Adrenal gland (tissue), 12 donors: ENCODE results near the gene DDC. TPM values are rescaled to one million over a fixed set of nuclear protein-coding genes. Genes with fewer than 3 reads are reported as not detected.

Source experiments
- DNase-seq, 7 donors: peaks; one replicate each; pipeline ENCODE4 v3.0.0-alpha.2; 2019 to 2020
- H3K27ac ChIP-seq, 5 donors: fragments of 200-600 bp; sonication (generic) in 4 of 5; 1 replicate in 3 of 5; 2 replicates in 2 of 5; pipeline versions ENCODE4 v1.5.1 to v1.8.0; 2016 to 2020; ENCODE audit warnings: mild to moderate bottlenecking in 1 of 5
- H3K27me3 ChIP-seq: fragments of 200-600 bp; 2 replicates; pipeline ENCODE4 v1.8.0; 2021
- H3K36me3 ChIP-seq, 2 donors: fragments of 200-600 bp; replicated peaks in 1 of 2; 1 replicate in 1 of 2; 2 replicates in 1 of 2; pipeline versions ENCODE4 v1.5.1 to v1.8.0; 2018 to 2022
- H3K4me1 ChIP-seq, 2 donors: fragments of 200-600 bp; replicated peaks in 1 of 2; 1 replicate in 1 of 2; 2 replicates in 1 of 2; pipeline versions ENCODE4 v1.5.1 to v1.8.0; 2018 to 2021
- H3K4me3 ChIP-seq, 4 donors: fragments of 200-600 bp; sonication (generic) in 3 of 4; one replicate each; pipeline ENCODE4 v1.5.1; 2016 to 2018
- H3K9me3 ChIP-seq, 3 donors: fragments of 200-600 bp; sonication (generic) in 1 of 3; replicated peaks in 1 of 3; 1 replicate in 2 of 3; 2 replicates in 1 of 3; pipeline versions ENCODE4 v1.5.1 to v1.8.0; 2016 to 2021
- POLR2A ChIP-seq, 2 donors: fragments of 450-650 bp; IDR thresholded peaks; one replicate each; pipeline ENCODE4 v1.6.1; 2017; ENCODE audit warnings: antibody characterized with exemption in 2 of 2, mild to moderate bottlenecking in 2 of 2, moderate library complexity in 1 of 2
- WGBS, 4 donors: extraction: QIAGEN DNeasy Blood & Tissue Kit in 2 of 4; methylation state at CpG; one replicate each; pipeline versions ENCODE4 v1.1.5 to v1.1.7; 2013 to 2017; 5-methylcytosine and 5-hydroxymethylcytosine counted together
- intact Hi-C, 2 donors: fragments of 100-400 bp; cut with DNase I; formaldehyde crosslinking; loops; one replicate each; pipeline versions ENCODE4 v1.14.1 to v1.15.0; 2022 to 2023
- polyA plus RNA-seq, 3 donors: library from polyadenylated mRNA; stranded (reverse); fragments of 200-250 nt in 2 of 3; fragments of 350-450 nt in 1 of 3; fragmentation: Illumina TruSeq in 1 of 3; extraction: RNeasy Lipid Tissue Mini Kit (QIAGEN cat#74804) in 1 of 3; gene quantifications; one replicate each; pipeline ENCODE4 v1.2.3, GENCODE V29; 2013 to 2014
- small RNA-seq, 2 donors: library from RNA; depleted of rRNA; stranded (forward); fragments of <200 nt; gene quantifications; one replicate each; pipeline ENCODE3, GENCODE V24; 2016
- total RNA-seq, 9 donors: library from RNA; depleted of rRNA in 4 of 9; stranded (reverse); fragments of >200 nt in 4 of 9; fragments of 120-200 nt in 1 of 9; fragmentation: NEBNext Ultra II Directional in 1 of 9; extraction: Animal tissue kit (Norgen Biotek cat#: 25700) in 1 of 9; gene quantifications; one replicate each; pipeline versions ENCODE4 v1.1.0 to v1.2.4, GENCODE V29; 2013 to 2023
- TF ChIP-seq, protein P1 (sequence below), 6 experiments: fragments of 450-650 bp in 4 of 6; fragments of 200-600 bp in 2 of 6; sonication (generic) in 1 of 6; IDR thresholded peaks; 1 replicate in 5 of 6; 2 replicates in 1 of 6; pipeline versions ENCODE4 v1.5.1 to v1.8.0; 2016 to 2021; ENCODE audit warnings: antibody characterized with exemption in 6 of 6, mild to moderate bottlenecking in 2 of 6, moderate library complexity in 1 of 6
- donor health status: healthy with polysubstance abuse.
- donor health status: Bipolar disorder and iron deficiency.
- donor health status: DM: yes; HTN: yes; CAD: no.
- donor health status: DM: no; HTN: no; CAD: no.
- donor health status: DM: no; HTN: no; CAD: no.
- donor health status: DM: yes; HTN: yes; CAD: no.

Gene DDC
- total and polyA plus RNA-seq, 12 donors, result 0.58 to 52.7 (median 15.4) TPM

DNA sequence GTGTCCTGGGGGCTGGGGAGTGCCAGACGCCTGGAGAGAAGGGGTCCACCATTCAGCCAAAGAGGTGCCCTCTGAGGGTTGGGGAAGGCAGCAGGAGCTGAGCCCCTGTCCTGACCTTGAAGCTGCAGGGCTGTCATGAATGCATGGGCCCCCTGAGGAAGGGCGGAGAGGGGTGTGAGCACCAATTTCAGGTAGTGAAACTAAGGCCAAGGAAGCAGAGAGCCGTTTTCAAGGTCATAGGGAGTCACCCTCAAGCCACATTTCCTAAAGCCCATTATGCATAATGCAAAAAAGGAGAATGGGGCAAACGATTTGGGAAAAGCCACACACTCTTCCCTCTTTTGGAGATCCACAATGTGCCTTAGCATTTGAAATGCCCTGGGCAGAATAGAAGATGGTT is 152.2 kb downstream of the DDC start:
- H3K4me1 ChIP-seq, result no peaks in the 10 kb centered on the region
- intact Hi-C loops, result loop anchor here (5.0 to 10.0 kb wide), 2 partner anchors 201 to 318 kb away; partner anchors contain the start of gene ZPBP (in 1 of the 2)
- 42 to 62% (median 51%) methylated on average over 4 of the region's 4 CpGs for WGBS, 4 donors

DNA sequence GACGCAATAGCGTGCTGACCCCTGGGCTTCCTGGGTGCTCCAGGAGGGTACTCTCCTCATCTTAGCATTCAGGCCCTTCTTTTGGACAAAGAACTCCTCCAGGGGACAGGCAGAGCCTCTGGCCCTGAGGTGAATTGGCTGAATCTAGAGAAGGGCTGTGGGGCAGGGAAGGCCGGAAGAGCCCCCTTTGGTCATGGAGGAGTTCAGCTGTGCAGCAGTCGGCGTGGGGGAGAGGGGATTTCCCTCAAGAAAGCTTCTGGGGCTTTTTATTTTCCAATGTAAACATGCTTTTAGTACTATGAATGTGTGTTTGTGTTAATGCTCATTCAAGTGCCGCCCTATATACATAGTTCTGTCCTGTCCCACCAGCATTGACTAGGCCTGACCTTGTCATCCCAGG is 153.9 kb downstream of the DDC start:
- intact Hi-C loops, result loop anchor here (5.0 to 10.0 kb wide), 2 partner anchors 199 to 317 kb away; partner anchors contain the start of gene ZPBP (in 1 of the 2)
- Histone ChIP-seq H3K9me3 (no peaks in the 10 kb centered on the region), H3K36me3 (no peaks in the 10 kb centered on the region), H3K4me1 (no peaks in the 10 kb centered on the region), H3K27me3 (no peaks in the 10 kb centered on the region), H3K4me3 (no peak overlapping the region), H3K27ac (no peak overlapping the region)
- 82 to 93% (median 87%) methylated on average over 6 of the region's 6 CpGs for WGBS, 4 donors
- no peak for TF ChIP-seq POLR2A (IDR thresholded peaks at IDR 0.05)
- TF ChIP-seq, protein P1, sequence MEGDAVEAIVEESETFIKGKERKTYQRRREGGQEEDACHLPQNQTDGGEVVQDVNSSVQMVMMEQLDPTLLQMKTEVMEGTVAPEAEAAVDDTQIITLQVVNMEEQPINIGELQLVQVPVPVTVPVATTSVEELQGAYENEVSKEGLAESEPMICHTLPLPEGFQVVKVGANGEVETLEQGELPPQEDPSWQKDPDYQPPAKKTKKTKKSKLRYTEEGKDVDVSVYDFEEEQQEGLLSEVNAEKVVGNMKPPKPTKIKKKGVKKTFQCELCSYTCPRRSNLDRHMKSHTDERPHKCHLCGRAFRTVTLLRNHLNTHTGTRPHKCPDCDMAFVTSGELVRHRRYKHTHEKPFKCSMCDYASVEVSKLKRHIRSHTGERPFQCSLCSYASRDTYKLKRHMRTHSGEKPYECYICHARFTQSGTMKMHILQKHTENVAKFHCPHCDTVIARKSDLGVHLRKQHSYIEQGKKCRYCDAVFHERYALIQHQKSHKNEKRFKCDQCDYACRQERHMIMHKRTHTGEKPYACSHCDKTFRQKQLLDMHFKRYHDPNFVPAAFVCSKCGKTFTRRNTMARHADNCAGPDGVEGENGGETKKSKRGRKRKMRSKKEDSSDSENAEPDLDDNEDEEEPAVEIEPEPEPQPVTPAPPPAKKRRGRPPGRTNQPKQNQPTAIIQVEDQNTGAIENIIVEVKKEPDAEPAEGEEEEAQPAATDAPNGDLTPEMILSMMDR (IDR thresholded peaks at IDR 0.05), result no peak
- no peak for DNase-seq

More for the DNA sequence above, 152.2 kb downstream of the DDC start:
- Histone ChIP-seq H3K27me3 (no peaks in the 10 kb centered on the region), H3K9me3 (no peaks in the 10 kb centered on the region), H3K36me3 (no peaks in the 10 kb centered on the region), H3K4me3 (no peak overlapping the region), H3K27ac (no peak overlapping the region)
- TF ChIP-seq, protein P1 (IDR thresholded peaks at IDR 0.05), result no peak
- no peak for TF ChIP-seq POLR2A (IDR thresholded peaks at IDR 0.05)
- no peak for DNase-seq

DNA sequence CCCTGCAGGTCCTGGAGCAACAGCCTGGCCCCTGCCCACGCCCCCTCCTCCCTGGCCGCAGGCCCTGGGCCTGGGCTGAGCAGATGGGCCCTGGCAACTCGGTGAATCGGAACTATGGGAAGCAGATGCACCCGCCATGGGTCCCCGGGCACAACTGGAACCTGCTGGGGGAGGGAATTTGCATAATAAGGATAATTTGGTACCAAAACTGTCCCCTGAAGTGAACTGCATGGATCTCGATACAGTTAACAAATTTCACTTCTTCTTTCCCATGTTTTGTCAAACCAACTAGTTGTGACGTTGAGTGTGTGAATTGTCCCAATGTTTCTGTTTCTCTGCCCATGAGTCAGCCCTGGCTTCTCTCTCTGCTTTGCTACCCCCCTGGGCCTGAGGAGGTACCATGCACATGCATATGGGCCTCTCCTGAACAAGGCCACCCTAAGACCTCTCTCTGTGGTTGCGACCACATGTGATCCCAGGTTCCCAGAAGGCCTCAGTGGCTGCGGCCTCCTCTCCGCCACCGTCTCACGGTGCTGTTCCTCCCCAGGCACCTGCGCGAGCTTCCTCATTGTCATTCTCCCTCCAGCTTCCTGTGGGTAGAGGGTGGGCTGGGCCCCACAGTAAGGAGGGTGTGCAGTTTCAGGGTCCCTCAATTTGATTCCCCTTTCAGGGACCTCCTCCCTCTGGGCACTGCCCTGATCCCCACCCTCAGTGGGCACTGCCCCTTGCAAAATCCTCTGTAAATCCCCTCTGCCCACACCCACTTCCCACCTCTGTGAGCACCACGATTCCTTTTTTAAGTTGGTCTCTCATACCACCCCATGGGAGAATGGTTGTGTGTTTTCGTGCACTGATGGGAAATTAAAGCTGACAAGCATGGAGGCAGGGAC is 155.1 kb downstream of the DDC start:
- Histone ChIP-seq H3K27me3 (no peaks in the 10 kb centered on the region), H3K4me3 (no peak overlapping the region), H3K36me3 (no peaks in the 10 kb centered on the region), H3K27ac (no peak overlapping the region), H3K4me1 (no peaks in the 10 kb centered on the region), H3K9me3 (no peaks in the 10 kb centered on the region)
- no peak for TF ChIP-seq POLR2A (IDR thresholded peaks at IDR 0.05)
- TF ChIP-seq, protein P1 (IDR thresholded peaks at IDR 0.05), result no peak
- no peak for DNase-seq
- intact Hi-C loops, result loop anchor here (5.0 to 10.0 kb wide), 2 partner anchors 198 to 315 kb away; partner anchors contain the start of gene ZPBP (in 1 of the 2)
- WGBS, 4 donors, result 70 to 82% (median 74%) methylated on average over 15 to 17 of the region's 17 CpGs

Small RNA genes within 50 kb of the gene (small RNA-seq; reads per million reads assigned to genes)
- gene RNU6-1091P, result 0 reads per million in 2 donors

Other genes starting within 250 kb of the DDC start
- 10 to 100 TPM in 1 of 9 donors, 1 to 10 TPM in 8; 4.5 to 14.7 (median 7.8) TPM for gene FIGNL1, start 115.1 kb downstream of the DDC start, total RNA-seq
- gene FIGNL1, start 115.1 kb downstream of the DDC start, polyA plus RNA-seq, result 1 to 10 TPM; 4.0 to 8.1 (median 7.9) TPM
- gene GRB10, start 217.5 kb upstream of the DDC start, total RNA-seq, result 100 to 1,000 TPM in 2 of 9 donors, 10 to 100 TPM in 7; 47.5 to 158 (median 74.5) TPM
- 10 to 100 TPM; 33.5 to 52.0 (median 45.3) TPM for gene GRB10, start 217.5 kb upstream of the DDC start, polyA plus RNA-seq